Measurements from ENCODE around the gene TAC4.

TAC4 gene

GRCh38 chr17:49842846-49843245 lies 5.0 kb downstream of the TAC4 start:
- no peak for DNase-seq (ENCODE audit: low spot score)

- no peak for DNase-seq (ENCODE audit: low spot score)
Observed at GRCh38 chr17:49842371-49842770, 5.5 kb downstream of the TAC4 start.

GRCh38 chr17:49841548-49841947 lies 6.3 kb downstream of the TAC4 start:
- no peak for DNase-seq (ENCODE audit: low spot score)

- DNase-seq (ENCODE audit: low spot score), result no peak
Observed at GRCh38 chr17:49839455-49839854, 8.4 kb downstream of the TAC4 start.

- DNase-seq (ENCODE audit: low spot score), result no peak
Observed at GRCh38 chr17:49836111-49837030, 11.5 kb downstream of the TAC4 start.

GRCh38 chr17:49835472-49835871 lies 12.4 kb downstream of the TAC4 start:
- DNase-seq (ENCODE audit: low spot score), result no peak

GRCh38 chr17:49834118-49834743 lies 13.6 kb downstream of the TAC4 start:
- DNase-seq (ENCODE audit: low spot score), result no peak

- DNase-seq (ENCODE audit: low spot score), result no peak
Observed at GRCh38 chr17:49832840-49833599, 14.8 kb downstream of the TAC4 start.

- no peak for DNase-seq (ENCODE audit: low spot score)
Observed at GRCh38 chr17:49830605-49831004, 17.3 kb downstream of the TAC4 start.

- no peak for DNase-seq (ENCODE audit: low spot score)
Observed at GRCh38 chr17:49829026-49829425, 18.8 kb downstream of the TAC4 start.

- DNase-seq (ENCODE audit: low spot score), result peak; percentile 42
Observed at GRCh38 chr17:49828325-49828724, 19.5 kb downstream of the TAC4 start.

- DNase-seq (ENCODE audit: low spot score), result no peak
Observed at GRCh38 chr17:49825645-49826044, 22.2 kb downstream of the TAC4 start.

GRCh38 chr17:49823614-49824013 lies 24.3 kb downstream of the TAC4 start:
- no peak for DNase-seq (ENCODE audit: low spot score)

GRCh38 chr17:49822829-49823228 lies 25.0 kb downstream of the TAC4 start:
- peak; percentile 53 for DNase-seq (ENCODE audit: low spot score)

- DNase-seq (ENCODE audit: low spot score), result no peak
Observed at GRCh38 chr17:49821916-49822315, 26.0 kb downstream of the TAC4 start.

GRCh38 chr17:49821466-49821865 lies 26.4 kb downstream of the TAC4 start:
- DNase-seq (ENCODE audit: low spot score), result no peak

- DNase-seq (ENCODE audit: low spot score), result no peak
Observed at GRCh38 chr17:49820773-49821172, 27.1 kb downstream of the TAC4 start.

GRCh38 chr17:49819651-49820050 lies 28.2 kb downstream of the TAC4 start:
- no peak for DNase-seq (ENCODE audit: low spot score)

- DNase-seq (ENCODE audit: low spot score), result no peak
Observed at GRCh38 chr17:49819138-49819537, 28.7 kb downstream of the TAC4 start.

GRCh38 chr17:49817993-49818392 lies 29.9 kb downstream of the TAC4 start:
- DNase-seq (ENCODE audit: low spot score), result no peak

- no peak for DNase-seq (ENCODE audit: low spot score)
Observed at GRCh38 chr17:49815761-49816281, 32.0 kb downstream of the TAC4 start.

GRCh38 chr17:49814781-49815529 lies 32.9 kb downstream of the TAC4 start:
- DNase-seq (ENCODE audit: low spot score), result no peak

Data from hematopoietic multipotent progenitor cell treated with erythropoietin and hydrocortisone succinate and interleukin-3 and kit ligand, for 17 days (in vitro differentiated cells).